Neural progenitor cell (in vitro differentiated cells): ENCODE results near the gene AHRR.

Experiments
- CTCF ChIP-seq: fragments of 200-600 bp; sonication (generic); IDR thresholded peaks from 2 replicates; pipeline ENCODE4 v1.5.1; 2017; ENCODE audit warnings: antibody characterized with exemption, mild to moderate bottlenecking
- EZH2 ChIP-seq: fragments of 200-600 bp; sonication (generic); IDR thresholded peaks from 2 replicates; pipeline ENCODE4 v1.6.1; 2017; ENCODE audit warnings: antibody characterized with exemption, mild to moderate bottlenecking, moderate library complexity
- EZH2phosphoT487 ChIP-seq: fragments of 200-600 bp; sonication (generic); IDR thresholded peaks from 2 replicates; pipeline ENCODE4 v1.6.1; 2017; ENCODE audit warnings: antibody characterized with exemption

GRCh38 chr5:305459-305858 lies 16.1 kb upstream of the AHRR start:
- TF ChIP-seq CTCF (no peak), EZH2 (no peak), EZH2phosphoT487 (no peak)
